Body of pancreas (tissue), 4 donors: ENCODE data around the gene TEDC2. TPM values are rescaled to one million over a fixed set of nuclear protein-coding genes. Genes with fewer than 3 reads are reported as not detected.

Experiments used
- ATAC-seq: fragments of 150-250 bp; one replicate; pipeline ENCODE4 v1.9.1; 2016
- DNase-seq, 4 donors: peaks; one replicate each; pipeline ENCODE4 v3.0.0-alpha.2; 2019
- H3K27ac ChIP-seq, 4 donors: fragments of 200-600 bp; sonication (generic); 1 replicate in 3 of 4; 2 replicates in 1 of 4; pipeline versions ENCODE4 v1.5.1 to v1.6.1; 2016 to 2019; ENCODE audit warnings: mild to moderate bottlenecking in 1 of 4, mixed read lengths in 1 of 4, moderate library complexity in 1 of 4
- H3K27me3 ChIP-seq, 2 donors: fragments of 200-600 bp; sonication (generic); one replicate each; pipeline ENCODE4 v1.6.0; 2016; ENCODE audit warnings: mild to moderate bottlenecking in 1 of 2
- H3K36me3 ChIP-seq, 2 donors: fragments of 200-600 bp; sonication (generic); replicated peaks in 1 of 2; 2 replicates each; pipeline ENCODE4 v1.5.1; 2016; ENCODE audit warnings: low read depth in 2 of 2; ENCODE audit not compliant: insufficient read depth in 1 of 2
- H3K4me1 ChIP-seq: fragments of 200-600 bp; sonication (generic); one replicate; pipeline ENCODE4 v1.6.0; 2016
- H3K4me3 ChIP-seq, 2 donors: fragments of 200-600 bp; sonication (generic); 1 replicate in 1 of 2; 2 replicates in 1 of 2; pipeline ENCODE4 v1.5.1; 2016 to 2019
- H3K9me3 ChIP-seq, 3 donors: fragments of 200-600 bp; sonication (generic); 1 replicate in 2 of 3; 2 replicates in 1 of 3; pipeline ENCODE4 v1.5.1; 2016
- CTCF ChIP-seq, 7 experiments: fragments of 450-650 bp in 4 of 7; fragments of 200-600 bp in 3 of 7; sonication (generic) in 3 of 7; IDR thresholded peaks; one replicate each; pipeline ENCODE4 v1.5.1; 2016 to 2019; ENCODE audit warnings: antibody characterized with exemption in 7 of 7
- POLR2A ChIP-seq, 3 donors: fragments of 450-650 bp; IDR thresholded peaks; one replicate each; pipeline ENCODE4 v1.6.1; 2016; ENCODE audit warnings: antibody characterized with exemption in 3 of 3, mild to moderate bottlenecking in 2 of 3
- WGBS, 2 donors: methylation state at CpG; one replicate each; pipeline ENCODE4 v1.1.5; 2017; 5-methylcytosine and 5-hydroxymethylcytosine counted together
- intact Hi-C: fragments of 100-400 bp; cut with DNase I; formaldehyde crosslinking; loops from one replicate; pipeline ENCODE4 v1.15.1; 2023
- total RNA-seq, 2 donors: library from RNA; depleted of rRNA; stranded (reverse); fragments of >200 nt; gene quantifications; one replicate each; pipeline ENCODE4 v1.1.0, GENCODE V29; 2016

TEDC2 gene
- total RNA-seq, 2 donors from 2014 or later = not detected

- Histone ChIP-seq H3K27ac (no peak overlapping the region), H3K36me3 (no peaks in the 10 kb centered on the region), H3K4me1 (peaks cover 17% of the 10 kb centered on the region), H3K9me3 (no peaks in the 10 kb centered on the region), H3K4me3 (no peak overlapping the region), H3K27me3 (no peaks in the 10 kb centered on the region)
- intact Hi-C loops = no loop called here
- 91 to 93% methylated on average over 13 to 20 of the region's 23 CpGs for WGBS, 2 donors
- ATAC-seq (no peak), DNase-seq (no peak)
- TF ChIP-seq POLR2A (IDR thresholded peaks at IDR 0.05) = no peak
- TF ChIP-seq CTCF (IDR thresholded peaks at IDR 0.05) = no peak
These were observed 2.3 kb downstream of the TEDC2 start for GRCh38 chr16:2462031-2462866.

GRCh38 chr16:2464333-2464732, 4.4 kb downstream of the TEDC2 start:
- peaks cover 32% of the 10 kb centered on the region for H3K4me1 ChIP-seq
- no peaks in the 10 kb centered on the region for H3K36me3 ChIP-seq
- intact Hi-C loops = no loop called here
- TF ChIP-seq POLR2A (IDR thresholded peaks at IDR 0.05) (no peak), CTCF (IDR thresholded peaks at IDR 0.05) (no peak)
- H3K4me3 ChIP-seq = no peak overlapping the region
- no peak for ATAC-seq
- 74 to 93% methylated on average over 3 to 12 of the region's 12 CpGs for WGBS, 2 donors
- no peaks in the 10 kb centered on the region for H3K27me3 ChIP-seq
- H3K27ac ChIP-seq = no peak overlapping the region
- no peak for DNase-seq
- H3K9me3 ChIP-seq = no peaks in the 10 kb centered on the region

DNA sequence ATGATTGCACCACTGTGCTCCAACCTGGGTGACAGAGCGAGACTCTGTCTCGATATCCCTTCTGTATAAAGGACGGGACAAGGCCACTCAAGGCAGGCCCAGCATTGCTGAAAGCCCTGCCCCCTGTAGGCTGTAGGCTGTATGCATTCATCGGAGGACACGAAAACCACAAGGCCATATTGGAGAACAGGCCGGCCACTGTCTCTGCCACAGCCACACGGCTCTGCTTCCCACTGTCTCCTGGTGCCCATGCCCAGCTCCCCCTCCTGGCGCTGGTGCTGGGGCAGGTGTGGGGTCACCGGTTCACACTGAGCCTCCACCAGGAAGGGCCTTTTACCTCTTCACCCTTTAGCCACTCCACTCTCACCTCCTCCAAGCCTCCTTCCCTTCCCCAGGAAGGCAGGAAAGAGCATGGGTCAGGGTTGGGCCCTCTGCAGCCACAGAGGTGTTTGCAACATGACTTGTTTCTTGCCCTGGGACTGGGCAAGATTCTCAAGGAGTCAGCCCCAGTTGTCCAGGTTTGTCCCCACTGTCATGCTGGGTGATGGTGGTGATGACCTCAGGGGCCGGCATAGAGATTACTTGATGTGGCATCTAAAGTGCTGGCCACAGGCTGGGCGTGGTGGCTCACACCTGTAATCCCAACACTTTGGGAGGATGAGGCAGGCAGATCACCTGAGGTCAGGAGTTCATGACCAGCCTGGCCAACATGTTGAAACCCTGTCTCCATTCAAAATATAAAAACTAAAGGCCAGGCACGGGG, 5.9 kb downstream of the TEDC2 start:
- H3K4me1 ChIP-seq = peaks cover 30% of the 10 kb centered on the region
- 80 to 81% methylated on average over 10 to 12 of the region's 12 CpGs for WGBS, 2 donors
- no peaks in the 10 kb centered on the region for H3K36me3 ChIP-seq
- ATAC-seq = no peak
- H3K9me3 ChIP-seq = no peaks in the 10 kb centered on the region
- no peaks in the 10 kb centered on the region for H3K27me3 ChIP-seq
- intact Hi-C loops = no loop called here
- no peak for TF ChIP-seq CTCF (IDR thresholded peaks at IDR 0.05)
- TF ChIP-seq POLR2A (IDR thresholded peaks at IDR 0.05) = no peak
- DNase-seq = no peak
- H3K4me3 ChIP-seq = no peak overlapping the region
- H3K27ac ChIP-seq = no peak overlapping the region

GRCh38 chr16:2466667-2467527, 7.0 kb downstream of the TEDC2 start:
- no peak overlapping the region for H3K27ac ChIP-seq
- H3K4me3 ChIP-seq = no peak overlapping the region
- 85 to 96% methylated on average over 15 to 29 of the region's 29 CpGs for WGBS, 2 donors
- ATAC-seq (no peak), DNase-seq (no peak)
- H3K9me3 ChIP-seq = no peaks in the 10 kb centered on the region
- H3K4me1 ChIP-seq = peaks cover 40% of the 10 kb centered on the region
- H3K36me3 ChIP-seq = no peaks in the 10 kb centered on the region
- TF ChIP-seq CTCF (IDR thresholded peaks at IDR 0.05) (no peak), POLR2A (IDR thresholded peaks at IDR 0.05) (no peak)
- no peaks in the 10 kb centered on the region for H3K27me3 ChIP-seq
- intact Hi-C loops = no loop called here
